ENCODE data around the gene PARVA. TPM values are rescaled to one million over a fixed set of nuclear protein-coding genes. Genes with fewer than 3 reads are reported as not detected.

The PARVA gene
- total and polyA plus RNA-seq, 2 of the 8 experiments (the other 6 are each of a cell fraction or from before 2014, with no cell fraction given): 3.1 to 13.5 TPM

- TF ChIP-seq BRCA1 (IDR thresholded peaks at IDR 0.05; ENCODE audit: low read depth, low read length) (no peak), EP300 (IDR thresholded peaks at IDR 0.05; ENCODE audit: borderline replicate concordance in 1 of 2, low read depth in 2 of 2, low read length in 2 of 2) (no peak)
Observed at GRCh38 chr11:12496181-12497025, 119.0 kb downstream of the PARVA start (continued).

All from H1 (cell line).